MG63 (cell line): ENCODE results near the gene TRPM3. TPM values are rescaled to one million over a fixed set of nuclear protein-coding genes. Genes with fewer than 3 reads are reported as not detected.
A peak's percentile ranks its signal among the peaks of the same experiment; 100 is the strongest.
"Not testable (repeated sequence)": the region's sequence is repeated elsewhere in the genome, so short reads cannot be mapped to it uniquely, and the experiment has no call there.

ENCODE experiments used
- DNase-seq: peaks from one replicate; pipeline ENCODE4 v3.0.0-alpha.2; 2020
- H3K27me3 ChIP-seq: fragments of 250-450 bp; sonication (Bioruptor Pico); 2 replicates; pipeline ENCODE4 v1.5.1; 2020; ENCODE audit warnings: mild to moderate bottlenecking, moderate library complexity
- H3K36me3 ChIP-seq: fragments of 250-450 bp; sonication (Bioruptor Pico); 2 replicates; pipeline ENCODE4 v1.5.1; 2020; ENCODE audit warnings: mild to moderate bottlenecking, moderate library complexity
- H3K4me3 ChIP-seq: fragments of 250-450 bp; sonication (Bioruptor Pico); 2 replicates; pipeline ENCODE4 v1.5.1; 2020; ENCODE audit warnings: mild to moderate bottlenecking, moderate library complexity
- H3K9me3 ChIP-seq: fragments of 250-450 bp; sonication (Bioruptor Pico); 2 replicates; pipeline ENCODE4 v1.5.1; 2020; ENCODE audit warnings: mild to moderate bottlenecking, moderate library complexity
- total RNA-seq: library from RNA; depleted of rRNA; stranded (reverse); fragments of >200 nt; shearing (Covaris generic); gene quantifications from 2 replicates; pipeline ENCODE4 v1.2.3, GENCODE V29; 2014; ENCODE audit warnings: low replicate concordance

Gene TRPM3
- total RNA-seq, 1 experiment from 2014 or later: not detected

GRCh38 chr9:70672161-70672649 is 449.2 kb downstream of the TRPM3 start:
- no peaks in the 10 kb centered on the region for H3K9me3 ChIP-seq
- H3K4me3 ChIP-seq: no peak overlapping the region
- H3K36me3 ChIP-seq: no peaks in the 10 kb centered on the region
- H3K27me3 ChIP-seq: no peaks in the 10 kb centered on the region
- DNase-seq: no peak

GRCh38 chr9:70668751-70669150 is 452.7 kb downstream of the TRPM3 start:
- Histone ChIP-seq H3K27me3 (no peaks in the 10 kb centered on the region), H3K36me3 (no peaks in the 10 kb centered on the region), H3K4me3 (no peak overlapping the region), H3K9me3 (no peaks in the 10 kb centered on the region)
- DNase-seq: peak; percentile 22

GRCh38 chr9:70658765-70659164 is 462.7 kb downstream of the TRPM3 start:
- no peaks in the 10 kb centered on the region for H3K9me3 ChIP-seq
- H3K36me3 ChIP-seq: no peaks in the 10 kb centered on the region
- DNase-seq: no peak
- H3K27me3 ChIP-seq: no peaks in the 10 kb centered on the region
- H3K4me3 ChIP-seq: no peak overlapping the region

GRCh38 chr9:70656281-70656680 is 465.1 kb downstream of the TRPM3 start:
- H3K9me3 ChIP-seq: no peaks in the 10 kb centered on the region
- no peak overlapping the region for H3K4me3 ChIP-seq
- DNase-seq: no peak
- no peaks in the 10 kb centered on the region for H3K36me3 ChIP-seq
- H3K27me3 ChIP-seq: no peaks in the 10 kb centered on the region

- no peak overlapping the region for H3K4me3 ChIP-seq
- DNase-seq: no peak
- H3K27me3 ChIP-seq: no peaks in the 10 kb centered on the region
- no peaks in the 10 kb centered on the region for H3K9me3 ChIP-seq
- H3K36me3 ChIP-seq: no peaks in the 10 kb centered on the region
Observed at GRCh38 chr9:70654144-70654543, 467.3 kb downstream of the TRPM3 start.

GRCh38 chr9:70644627-70645026 is 476.8 kb downstream of the TRPM3 start:
- not testable (repeated sequence) for H3K36me3 ChIP-seq, DNase-seq, H3K9me3 ChIP-seq, H3K27me3 ChIP-seq, H3K4me3 ChIP-seq

- Histone ChIP-seq H3K36me3 (no peaks in the 10 kb centered on the region), H3K9me3 (no peaks in the 10 kb centered on the region), H3K27me3 (no peaks in the 10 kb centered on the region), H3K4me3 (no peak overlapping the region)
- DNase-seq: no peak
Observed at GRCh38 chr9:70642341-70642740, 479.1 kb downstream of the TRPM3 start.

GRCh38 chr9:70641631-70642030 is 479.8 kb downstream of the TRPM3 start:
- no peaks in the 10 kb centered on the region for H3K36me3 ChIP-seq
- H3K4me3 ChIP-seq: no peak overlapping the region
- no peak for DNase-seq
- H3K27me3 ChIP-seq: no peaks in the 10 kb centered on the region
- H3K9me3 ChIP-seq: no peaks in the 10 kb centered on the region

- Histone ChIP-seq H3K36me3 (no peaks in the 10 kb centered on the region), H3K9me3 (no peaks in the 10 kb centered on the region), H3K27me3 (no peaks in the 10 kb centered on the region), H3K4me3 (no peak overlapping the region)
- DNase-seq: no peak
Observed at GRCh38 chr9:70641031-70641430, 480.4 kb downstream of the TRPM3 start.

GRCh38 chr9:70639853-70640814 is 481.3 kb downstream of the TRPM3 start:
- no peaks in the 10 kb centered on the region for H3K9me3 ChIP-seq
- DNase-seq: no peak
- H3K36me3 ChIP-seq: no peaks in the 10 kb centered on the region
- H3K27me3 ChIP-seq: no peaks in the 10 kb centered on the region
- H3K4me3 ChIP-seq: no peak overlapping the region

- Histone ChIP-seq H3K36me3 (no peaks in the 10 kb centered on the region), H3K4me3 (no peak overlapping the region), H3K9me3 (no peaks in the 10 kb centered on the region), H3K27me3 (no peaks in the 10 kb centered on the region)
- DNase-seq: no peak
Observed at GRCh38 chr9:70635790-70636189, 485.6 kb downstream of the TRPM3 start.

GRCh38 chr9:70634696-70635095 is 486.7 kb downstream of the TRPM3 start:
- DNase-seq: no peak
- Histone ChIP-seq H3K4me3 (no peak overlapping the region), H3K9me3 (no peaks in the 10 kb centered on the region), H3K36me3 (no peaks in the 10 kb centered on the region), H3K27me3 (no peaks in the 10 kb centered on the region)

GRCh38 chr9:70630971-70631370 is 490.4 kb downstream of the TRPM3 start:
- H3K4me3 ChIP-seq: no peak overlapping the region
- no peaks in the 10 kb centered on the region for H3K36me3 ChIP-seq
- DNase-seq: no peak
- H3K9me3 ChIP-seq: no peaks in the 10 kb centered on the region
- no peaks in the 10 kb centered on the region for H3K27me3 ChIP-seq

- H3K27me3 ChIP-seq, H3K4me3 ChIP-seq, H3K9me3 ChIP-seq, H3K36me3 ChIP-seq, DNase-seq: not testable (repeated sequence)
Observed at GRCh38 chr9:70629080-70629685, 492.2 kb downstream of the TRPM3 start.

- Histone ChIP-seq H3K27me3 (no peaks in the 10 kb centered on the region), H3K36me3 (no peaks in the 10 kb centered on the region), H3K4me3 (no peak overlapping the region), H3K9me3 (no peaks in the 10 kb centered on the region)
- DNase-seq: no peak
Observed at GRCh38 chr9:70625078-70625477, 496.3 kb downstream of the TRPM3 start.

- no peaks in the 10 kb centered on the region for H3K27me3 ChIP-seq
- no peaks in the 10 kb centered on the region for H3K36me3 ChIP-seq
- no peaks in the 10 kb centered on the region for H3K9me3 ChIP-seq
- H3K4me3 ChIP-seq: no peak overlapping the region
- DNase-seq: no peak
Observed at GRCh38 chr9:70618784-70619183, 502.6 kb downstream of the TRPM3 start.

GRCh38 chr9:70617033-70617828 is 504.2 kb downstream of the TRPM3 start:
- Histone ChIP-seq H3K9me3 (no peaks in the 10 kb centered on the region), H3K4me3 (no peak overlapping the region), H3K27me3 (no peaks in the 10 kb centered on the region), H3K36me3 (no peaks in the 10 kb centered on the region)
- no peak for DNase-seq
